GM21515 (cell line): ENCODE measurements around the gene PACRG.

Source experiments
- ATAC-seq: cut with Tn5 transposase; IDR thresholded peaks from one replicate; pipeline ENCODE4 v1.9.1; 2021; ENCODE audit not compliant: unreplicated experiment

PACRG gene

GRCh38 chr6:163165922-163166321, 438.1 kb downstream of the PACRG start:
- no peak for ATAC-seq

GRCh38 chr6:163166507-163166906, 438.7 kb downstream of the PACRG start:
- ATAC-seq = no peak

GRCh38 chr6:163169521-163169920, 441.7 kb downstream of the PACRG start:
- ATAC-seq = no peak

GRCh38 chr6:163170294-163170883, 442.6 kb downstream of the PACRG start:
- ATAC-seq = peak; percentile 89

GRCh38 chr6:163173741-163174140, 446.0 kb downstream of the PACRG start:
- ATAC-seq = no peak

DNA sequence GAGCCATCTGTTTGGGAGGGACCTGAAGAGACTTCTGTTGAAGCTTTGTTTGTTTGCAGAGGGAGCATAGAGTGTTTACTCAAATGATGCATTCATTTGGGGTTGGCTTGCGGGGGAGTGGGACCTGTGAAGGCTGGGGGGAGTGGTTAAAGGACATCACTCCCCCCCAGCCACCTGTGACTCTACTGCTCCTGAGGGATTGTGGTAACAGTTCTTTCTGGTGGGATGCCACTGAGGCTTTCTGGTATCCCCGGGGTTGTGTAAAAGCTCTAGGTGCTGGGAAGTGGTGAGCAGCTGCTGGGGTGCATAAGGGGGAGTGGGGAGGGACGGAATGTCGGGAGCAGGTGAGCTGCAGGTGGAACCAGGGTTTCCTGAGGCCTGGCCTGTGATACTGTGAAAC, 447.5 kb downstream of the PACRG start:
- no peak for ATAC-seq

GRCh38 chr6:163176097-163176496, 448.3 kb downstream of the PACRG start:
- ATAC-seq = no peak

- no peak for ATAC-seq
Observed at GRCh38 chr6:163177007-163177406, 449.2 kb downstream of the PACRG start.

DNA sequence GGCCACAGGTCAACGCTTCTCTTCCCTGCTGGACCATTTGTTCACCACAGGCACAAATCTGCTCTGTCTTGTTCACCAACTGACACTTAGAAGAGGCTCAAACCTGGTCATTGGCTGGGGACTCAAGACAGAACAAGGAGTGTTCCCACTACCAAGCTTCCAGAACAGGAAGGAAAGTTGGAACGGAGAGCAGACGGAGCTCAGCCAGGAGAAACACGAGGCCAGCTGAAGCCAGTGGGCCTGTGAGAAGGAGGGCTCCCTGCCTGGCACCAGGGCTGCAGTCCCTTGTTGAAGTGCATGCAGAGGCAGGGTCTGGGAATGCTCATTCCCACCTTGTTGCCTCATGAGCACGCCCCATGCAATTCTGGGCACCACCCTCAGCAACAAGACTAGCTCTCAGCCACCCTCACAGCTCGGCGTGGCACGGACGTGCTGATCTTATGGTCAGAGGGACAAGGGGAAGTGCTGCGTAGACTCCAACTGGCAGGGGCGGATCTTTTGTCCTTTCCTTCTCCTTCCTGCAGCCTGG, 450.2 kb downstream of the PACRG start:
- ATAC-seq = no peak

DNA sequence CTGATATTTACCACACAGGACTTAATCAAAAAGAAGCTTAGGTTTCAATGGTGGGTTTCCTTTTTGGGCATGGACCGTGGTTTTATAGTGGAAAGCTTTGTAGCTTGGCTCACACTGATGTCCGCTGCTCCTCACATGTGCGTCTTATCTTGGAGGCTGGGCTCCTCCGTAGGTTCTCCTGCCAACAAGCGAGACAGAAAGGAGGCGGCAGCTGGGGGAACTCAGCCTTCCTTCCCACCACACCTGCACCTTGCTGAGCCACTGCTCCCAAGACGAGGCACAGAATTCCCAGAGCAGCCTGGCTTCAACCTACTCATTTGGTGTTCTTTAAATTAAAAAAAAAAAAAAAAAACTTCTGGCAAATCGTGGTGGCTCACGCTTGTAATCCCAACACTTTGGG, 451.3 kb downstream of the PACRG start:
- no peak for ATAC-seq

GRCh38 chr6:163179721-163180120, 451.9 kb downstream of the PACRG start:
- no peak for ATAC-seq

GRCh38 chr6:163180874-163181541, 453.2 kb downstream of the PACRG start:
- ATAC-seq = no peak

DNA sequence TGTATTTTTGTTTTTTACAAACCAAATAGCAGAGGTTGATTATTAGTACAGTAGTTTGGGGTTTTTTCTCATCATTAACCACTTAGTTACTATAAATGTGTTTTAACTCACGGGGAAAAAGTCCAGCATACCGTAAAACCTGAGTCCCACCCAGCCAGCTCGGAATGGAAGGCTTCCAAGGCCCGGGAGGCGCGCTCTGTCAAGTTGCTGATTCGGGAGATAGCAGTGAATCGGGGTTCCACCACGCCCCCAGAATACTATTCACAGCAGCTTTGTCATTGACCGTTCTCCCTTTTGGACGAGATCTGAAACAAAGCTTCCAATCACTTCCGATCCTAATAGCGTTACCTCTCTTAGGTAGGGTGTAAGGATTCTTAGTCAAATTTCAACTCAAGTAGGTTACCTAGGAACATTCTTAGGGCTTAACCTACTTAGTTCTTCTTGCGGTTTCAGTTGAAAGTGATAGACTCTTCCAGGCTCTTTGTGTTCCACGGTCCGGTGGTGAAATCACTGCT, 453.9 kb downstream of the PACRG start:
- ATAC-seq = no peak

DNA sequence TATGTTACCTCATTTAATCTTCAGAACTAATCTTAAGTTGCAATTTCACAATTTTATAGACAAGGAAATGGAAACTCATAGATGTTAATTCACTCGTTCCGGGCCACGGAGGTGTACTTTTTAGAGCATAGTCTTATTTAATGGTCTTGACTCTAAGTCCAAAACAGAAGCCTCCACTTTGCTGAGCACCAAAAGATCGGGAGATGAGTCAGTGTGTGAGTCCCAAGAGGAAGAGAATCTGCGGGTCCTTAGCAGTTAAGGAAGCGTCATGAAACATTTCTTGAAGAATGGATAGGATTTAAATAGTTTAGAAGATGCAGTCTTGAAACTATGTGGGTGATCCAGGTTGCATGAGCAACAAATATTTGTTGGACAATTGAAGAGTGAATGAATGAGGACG, 454.9 kb downstream of the PACRG start:
- no peak for ATAC-seq

DNA sequence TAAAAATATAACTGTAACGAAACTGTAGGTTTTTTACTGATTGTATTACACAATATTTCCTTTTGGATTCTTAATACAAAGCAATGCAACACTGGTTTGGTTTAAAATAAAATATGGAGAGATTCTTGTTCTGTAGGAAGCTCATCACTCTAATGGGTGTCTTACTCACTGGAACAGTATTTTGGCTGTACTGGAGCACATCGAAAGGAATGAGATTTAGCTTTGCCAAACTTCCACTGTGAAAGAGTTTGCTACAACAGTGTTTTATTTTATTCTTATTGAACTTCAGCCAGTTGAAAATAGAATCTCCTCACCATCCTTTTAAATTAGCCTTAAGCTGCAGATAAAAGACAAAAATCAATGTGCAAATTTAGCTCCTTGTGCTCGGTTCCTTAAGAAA, 456.0 kb downstream of the PACRG start:
- no peak for ATAC-seq

GRCh38 chr6:163185744-163186143, 458.0 kb downstream of the PACRG start:
- ATAC-seq = no peak

- ATAC-seq = no peak
Observed at GRCh38 chr6:163186527-163186926, 458.8 kb downstream of the PACRG start.

- ATAC-seq = no peak
Observed at GRCh38 chr6:163187201-163187600, 459.4 kb downstream of the PACRG start.

- ATAC-seq = no peak
Observed at GRCh38 chr6:163187606-163188005, 459.8 kb downstream of the PACRG start.

DNA sequence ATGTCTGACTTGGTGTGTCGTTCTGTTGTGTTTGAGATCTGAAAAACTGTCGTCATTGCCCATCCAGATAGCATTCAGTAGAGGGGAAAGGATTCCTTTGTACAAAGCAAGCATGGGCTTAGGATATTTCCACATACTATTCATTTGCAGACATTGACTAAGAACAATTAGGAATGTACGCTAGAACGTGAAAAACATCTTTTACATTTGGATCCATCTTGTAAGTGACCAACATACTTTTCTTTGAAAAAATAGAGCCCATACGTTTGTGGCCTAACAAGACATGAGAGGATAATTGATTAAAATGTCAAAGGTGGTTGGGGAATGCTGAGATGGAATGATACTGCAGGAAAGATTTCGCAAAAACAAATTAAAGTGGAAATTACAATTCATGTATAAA, 461.0 kb downstream of the PACRG start:
- ATAC-seq = no peak

- no peak for ATAC-seq
Observed at GRCh38 chr6:163189609-163190008, 461.8 kb downstream of the PACRG start.

- no peak for ATAC-seq
Observed at GRCh38 chr6:163190786-163191185, 463.0 kb downstream of the PACRG start.
